OCI-LY1 (cell line): ENCODE results near the gene GNA12.

Experiments
- H2AFZ ChIP-seq: fragments of 200-600 bp; sonication (generic), shearing (Covaris generic); 2 replicates; pipeline ENCODE4 v1.6.0; 2014; ENCODE audit warnings: antibody characterized with exemption, mild to moderate bottlenecking, low read length
- H3F3A ChIP-seq: fragments of 200-600 bp; sonication (generic), shearing (Covaris generic); 2 replicates; pipeline ENCODE4 v1.6.0; 2014; ENCODE audit warnings: mild to moderate bottlenecking, antibody characterized with exemption, low read length, moderate library complexity; ENCODE audit not compliant: insufficient read depth
- H3K27ac ChIP-seq: fragments of 200-600 bp; sonication (generic); 2 replicates; pipeline ENCODE4 v1.5.1; 2014; ENCODE audit warnings: low read length, mixed run types, mild to moderate bottlenecking, low read depth; ENCODE audit not compliant: poor library complexity, severe bottlenecking
- H3K27me3 ChIP-seq: fragments of 200-600 bp; sonication (generic); 2 replicates; pipeline ENCODE4 v1.6.0; 2014; ENCODE audit warnings: antibody characterized with exemption, mild to moderate bottlenecking, low read length, moderate library complexity; ENCODE audit not compliant: insufficient read depth
- H3K36me3 ChIP-seq: fragments of 200-600 bp; sonication (generic); 2 replicates; pipeline ENCODE4 v1.6.1; 2014; ENCODE audit warnings: mild to moderate bottlenecking, antibody characterized with exemption, low read length, moderate library complexity, mixed read lengths; ENCODE audit not compliant: insufficient read depth
- H3K4me1 ChIP-seq: fragments of 200-600 bp; sonication (generic); 2 replicates; pipeline ENCODE4 v1.5.1; 2014; ENCODE audit warnings: mild to moderate bottlenecking, low read length, moderate library complexity; ENCODE audit not compliant: insufficient read depth, severe bottlenecking
- H3K4me2 ChIP-seq: fragments of 200-600 bp; sonication (generic), shearing (Covaris generic); 2 replicates; pipeline ENCODE4 v1.6.1; 2014; ENCODE audit warnings: low read length
- H3K4me3 ChIP-seq: fragments of 200-600 bp; sonication (generic); 2 replicates; pipeline ENCODE4 v1.5.1; 2014; ENCODE audit warnings: low read length, low read depth, mild to moderate bottlenecking, mixed read lengths; ENCODE audit not compliant: poor library complexity, severe bottlenecking
- H3K79me2 ChIP-seq: fragments of 200-600 bp; shearing (Covaris generic); 2 replicates; pipeline ENCODE4 v1.6.1; 2016; ENCODE audit warnings: mixed run types, low read length, mixed read lengths; ENCODE audit not compliant: insufficient read depth
- H3K9ac ChIP-seq: fragments of 200-600 bp; sonication (generic), shearing (Covaris generic); 2 replicates; pipeline ENCODE4 v1.6.1; 2014; ENCODE audit warnings: mild to moderate bottlenecking, low read length, mixed read lengths
- H3K9me2 ChIP-seq: fragments of 200-600 bp; sonication (generic), shearing (Covaris generic); 2 replicates; pipeline ENCODE4 v1.6.1; 2014; ENCODE audit warnings: low read depth, mild to moderate bottlenecking, low read length, mixed read lengths
- H3K9me3 ChIP-seq: fragments of 200-600 bp; shearing (Covaris generic); 2 replicates; pipeline ENCODE4 v1.6.1; 2014; ENCODE audit warnings: low read length, mixed read lengths
- H4K20me1 ChIP-seq: fragments of 200-600 bp; sonication (generic), shearing (Covaris generic); 2 replicates; pipeline ENCODE4 v1.6.0; 2016; ENCODE audit warnings: mild to moderate bottlenecking, low read length; ENCODE audit not compliant: insufficient read depth
- EZH2 ChIP-seq: fragments of 200-600 bp; sonication (generic), shearing (Covaris generic); IDR thresholded peaks from 2 replicates; pipeline ENCODE4 v1.8.0; 2017; ENCODE audit warnings: borderline replicate concordance, mixed run types, mild to moderate bottlenecking, antibody characterized with exemption, low read length, moderate library complexity, mixed read lengths
- TF ChIP-seq, protein P1 (sequence below): fragments of 200-600 bp; sonication (generic), shearing (Covaris generic); IDR thresholded peaks from 2 replicates; pipeline ENCODE4 v1.5.1; 2017; ENCODE audit warnings: mild to moderate bottlenecking, antibody characterized with exemption, low read length, moderate library complexity, mixed read lengths

The GNA12 gene

GRCh38 chr7:2754912-2755311 is 89.2 kb downstream of the GNA12 start:
- Histone ChIP-seq H3K79me2 (no peaks in the 10 kb centered on the region), H3K9me2 (no peaks in the 10 kb centered on the region), H3K9me3 (0 out of 2 replicates have a peak, but pooled peaks cover 3% of the 10 kb centered on the region), H3K4me2 (no peak overlapping the region), H3K27me3 (no peaks in the 10 kb centered on the region; the same call in 1 of the 2 replicates), H2AFZ (no peak overlapping the region), H3K9ac (no peak overlapping the region), H4K20me1 (no peaks in the 10 kb centered on the region), H3F3A (no peaks in the 10 kb centered on the region), H3K36me3 (no peaks in the 10 kb centered on the region; the same call in 1 of the 2 replicates), H3K4me3 (no peak overlapping the region), H3K4me1 (no peaks in the 10 kb centered on the region), H3K27ac (no peak overlapping the region)
- TF ChIP-seq, protein P1, sequence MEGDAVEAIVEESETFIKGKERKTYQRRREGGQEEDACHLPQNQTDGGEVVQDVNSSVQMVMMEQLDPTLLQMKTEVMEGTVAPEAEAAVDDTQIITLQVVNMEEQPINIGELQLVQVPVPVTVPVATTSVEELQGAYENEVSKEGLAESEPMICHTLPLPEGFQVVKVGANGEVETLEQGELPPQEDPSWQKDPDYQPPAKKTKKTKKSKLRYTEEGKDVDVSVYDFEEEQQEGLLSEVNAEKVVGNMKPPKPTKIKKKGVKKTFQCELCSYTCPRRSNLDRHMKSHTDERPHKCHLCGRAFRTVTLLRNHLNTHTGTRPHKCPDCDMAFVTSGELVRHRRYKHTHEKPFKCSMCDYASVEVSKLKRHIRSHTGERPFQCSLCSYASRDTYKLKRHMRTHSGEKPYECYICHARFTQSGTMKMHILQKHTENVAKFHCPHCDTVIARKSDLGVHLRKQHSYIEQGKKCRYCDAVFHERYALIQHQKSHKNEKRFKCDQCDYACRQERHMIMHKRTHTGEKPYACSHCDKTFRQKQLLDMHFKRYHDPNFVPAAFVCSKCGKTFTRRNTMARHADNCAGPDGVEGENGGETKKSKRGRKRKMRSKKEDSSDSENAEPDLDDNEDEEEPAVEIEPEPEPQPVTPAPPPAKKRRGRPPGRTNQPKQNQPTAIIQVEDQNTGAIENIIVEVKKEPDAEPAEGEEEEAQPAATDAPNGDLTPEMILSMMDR: no peak
- no peak for TF ChIP-seq EZH2

DNA sequence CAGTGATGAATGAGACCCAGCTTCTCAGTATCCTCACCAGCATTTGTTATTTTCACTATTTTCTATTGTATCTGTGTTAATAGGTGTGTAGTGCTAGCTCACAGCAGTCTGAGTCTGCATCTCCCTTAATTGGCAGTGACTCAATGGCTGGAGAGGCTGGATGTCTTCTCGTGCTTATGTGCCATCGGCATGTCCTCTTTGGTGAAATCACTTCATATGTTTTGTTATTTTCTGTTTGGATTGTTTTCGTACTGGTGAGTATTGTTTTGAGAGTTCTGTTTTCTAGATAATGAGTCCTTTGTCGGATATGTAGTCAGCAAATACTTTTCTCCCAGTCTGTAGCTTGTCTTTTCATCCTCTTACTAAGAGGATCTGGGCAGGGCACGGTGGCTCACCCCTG is 90.0 kb downstream of the GNA12 start:
- no peaks in the 10 kb centered on the region; the same call in 1 of the 2 replicates for H3K36me3 ChIP-seq
- H3K27ac ChIP-seq: no peak overlapping the region
- no peak overlapping the region for H2AFZ ChIP-seq
- TF ChIP-seq EZH2: no peak
- TF ChIP-seq, protein P1: no peak
- H4K20me1 ChIP-seq: no peaks in the 10 kb centered on the region
- H3K4me2 ChIP-seq: no peak overlapping the region
- no peaks in the 10 kb centered on the region for H3K4me1 ChIP-seq
- H3K27me3 ChIP-seq: no peaks in the 10 kb centered on the region; the same call in 1 of the 2 replicates
- H3K9me2 ChIP-seq: no peaks in the 10 kb centered on the region
- no peak overlapping the region for H3K9ac ChIP-seq
- H3K9me3 ChIP-seq: 0 out of 2 replicates have a peak, but pooled peaks cover 3% of the 10 kb centered on the region
- H3F3A ChIP-seq: no peaks in the 10 kb centered on the region
- no peaks in the 10 kb centered on the region for H3K79me2 ChIP-seq
- H3K4me3 ChIP-seq: no peak overlapping the region

DNA sequence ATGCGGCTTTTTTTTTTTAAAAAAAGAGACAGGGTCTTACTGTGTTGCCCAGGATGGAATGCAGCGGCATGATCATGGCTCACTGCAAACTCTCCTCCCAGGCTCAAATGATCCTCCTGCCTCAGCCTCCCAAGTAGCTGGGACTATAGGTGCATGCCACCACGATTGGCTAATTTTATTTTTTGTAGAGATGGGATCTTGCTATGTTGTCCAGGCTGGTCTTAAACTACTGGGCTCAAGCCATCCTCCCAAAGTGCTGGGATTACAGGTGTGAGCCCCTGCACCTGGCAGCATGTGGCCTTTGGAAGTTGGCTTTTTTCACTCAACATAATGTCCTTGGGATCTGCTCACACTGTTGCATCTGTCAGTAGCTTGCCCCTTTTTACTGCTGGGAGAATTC is 91.0 kb downstream of the GNA12 start:
- H3K4me3 ChIP-seq: no peak overlapping the region
- H3K27me3 ChIP-seq: no peaks in the 10 kb centered on the region; the same call in 1 of the 2 replicates
- no peaks in the 10 kb centered on the region for H3F3A ChIP-seq
- H3K9ac ChIP-seq: no peak overlapping the region
- no peaks in the 10 kb centered on the region for H3K79me2 ChIP-seq
- H3K9me3 ChIP-seq: 0 out of 2 replicates have a peak, but pooled peaks cover 3% of the 10 kb centered on the region
- H3K4me2 ChIP-seq: no peak overlapping the region
- no peaks in the 10 kb centered on the region for H3K4me1 ChIP-seq
- no peak overlapping the region for H2AFZ ChIP-seq
- TF ChIP-seq, protein P1: no peak
- TF ChIP-seq EZH2: no peak
- no peaks in the 10 kb centered on the region; the same call in 1 of the 2 replicates for H3K36me3 ChIP-seq
- no peak overlapping the region for H3K27ac ChIP-seq
- H4K20me1 ChIP-seq: no peaks in the 10 kb centered on the region
- no peaks in the 10 kb centered on the region for H3K9me2 ChIP-seq
